Activated CD8-positive, alpha-beta memory T cell treated with anti-CD3 and anti-CD28 coated beads for 36 hours (primary cell): ENCODE data around the gene DMRTA1. TPM values are rescaled to one million over a fixed set of nuclear protein-coding genes. Genes with fewer than 3 reads are reported as not detected.
"Not testable (repeated sequence)": the region's sequence is repeated elsewhere in the genome, so short reads cannot be mapped to it uniquely, and the experiment has no call there.

Experiments used
- CTCF ChIA-PET: fragments of 350-600 bp; sonication (Branson Sonifier 250); formaldehyde crosslinking; loops from one replicate; lab custom pipeline; 2021; ENCODE audit warnings: antibody characterized with exemption; lab: Charles Lee
- POLR2A ChIA-PET: fragments of 350-600 bp; sonication (Branson Sonifier 250); formaldehyde crosslinking; loops from one replicate; lab custom pipeline; 2021; ENCODE audit warnings: antibody characterized with exemption; lab: Charles Lee
- total RNA-seq, 2 experiments: library from RNA; stranded (reverse); gene quantifications; one replicate each; pipeline ENCODE4 v1.2.3, GENCODE V29; 2021

DMRTA1 gene, protein sequence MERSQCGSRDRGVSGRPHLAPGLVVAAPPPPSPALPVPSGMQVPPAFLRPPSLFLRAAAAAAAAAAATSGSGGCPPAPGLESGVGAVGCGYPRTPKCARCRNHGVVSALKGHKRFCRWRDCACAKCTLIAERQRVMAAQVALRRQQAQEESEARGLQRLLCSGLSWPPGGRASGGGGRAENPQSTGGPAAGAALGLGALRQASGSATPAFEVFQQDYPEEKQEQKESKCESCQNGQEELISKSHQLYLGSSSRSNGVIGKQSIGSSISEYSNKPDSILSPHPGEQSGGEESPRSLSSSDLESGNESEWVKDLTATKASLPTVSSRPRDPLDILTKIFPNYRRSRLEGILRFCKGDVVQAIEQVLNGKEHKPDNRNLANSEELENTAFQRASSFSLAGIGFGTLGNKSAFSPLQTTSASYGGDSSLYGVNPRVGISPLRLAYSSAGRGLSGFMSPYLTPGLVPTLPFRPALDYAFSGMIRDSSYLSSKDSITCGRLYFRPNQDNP
- not detected for total RNA-seq

DNA sequence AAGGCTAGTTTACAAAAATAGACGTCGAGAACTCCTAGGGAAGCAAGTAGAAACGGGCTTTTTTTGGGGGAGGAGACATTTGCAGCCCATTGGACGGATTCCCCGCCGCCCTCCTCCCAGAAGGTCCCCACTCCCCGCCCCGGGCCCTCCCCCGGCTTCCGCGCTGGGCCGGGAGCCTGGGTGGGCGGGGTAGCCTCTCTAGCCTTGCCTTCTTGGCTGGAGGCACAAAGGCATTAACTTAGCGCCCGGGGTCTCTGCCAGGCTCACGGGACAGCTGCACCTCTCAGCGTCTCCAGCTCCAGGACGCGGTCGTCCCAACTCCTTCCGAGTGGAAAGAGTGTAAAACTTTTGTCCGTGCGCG lies at the start of gene DMRTA1:
DMRTA1 (plus strand) TSS at position 236 of the 361 bp plus-strand sequence. CDS start 242 bp downstream, outside the sequence.
- CTCF ChIA-PET = no interaction called here

DNA sequence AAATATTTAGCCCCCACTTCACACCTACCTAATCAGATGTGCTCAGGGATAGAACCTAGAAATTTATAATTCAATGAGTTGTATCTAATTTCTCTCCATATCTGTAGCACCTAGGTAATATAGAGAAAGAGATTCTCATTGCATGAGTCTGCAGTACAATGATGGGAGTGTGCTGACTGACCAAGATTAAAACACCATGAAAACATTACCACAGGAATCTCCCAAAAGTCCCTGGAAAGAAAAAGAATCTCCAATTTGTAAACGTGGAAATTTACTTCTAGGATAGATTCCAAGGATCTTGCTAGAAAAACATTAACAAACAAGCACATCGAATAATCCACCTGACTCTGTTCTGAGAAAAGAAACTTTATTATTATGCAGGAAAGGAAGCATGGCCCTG lies 45.0 kb upstream of the DMRTA1 start:
- CTCF ChIA-PET = no interaction called here
- POLR2A ChIA-PET = no interaction called here

More for the DNA sequence above, at the start of gene DMRTA1:
- POLR2A ChIA-PET = no interaction called here

- ChIA-PET CTCF (no interaction called here), POLR2A (no interaction called here)
These were observed 40.6 kb upstream of the DMRTA1 start for GRCh38 chr9:22405869-22406659.

DNA sequence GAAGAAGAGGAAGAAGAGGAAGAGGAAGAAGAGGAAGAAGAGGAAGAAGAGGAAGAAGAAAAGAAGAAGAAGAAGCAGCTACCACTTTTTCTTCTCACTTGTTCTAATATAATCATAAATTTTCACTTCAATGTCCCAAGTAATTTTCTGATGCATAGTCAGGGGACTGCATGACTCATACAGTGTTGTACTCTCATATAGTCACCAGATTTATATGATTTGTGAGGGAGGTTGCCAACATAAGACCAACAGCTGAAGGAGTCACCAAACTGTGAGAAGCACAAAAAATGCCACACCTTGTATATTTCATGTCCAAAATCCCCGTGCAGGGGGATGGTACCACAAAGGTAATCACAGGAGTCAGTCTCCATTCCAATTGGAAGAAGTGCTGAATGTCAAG lies 32.7 kb upstream of the DMRTA1 start:
- ChIA-PET CTCF (no interaction called here), POLR2A (no interaction called here)

GRCh38 chr9:22415941-22416691 lies 30.5 kb upstream of the DMRTA1 start:
- ChIA-PET CTCF (no interaction called here), POLR2A (no interaction called here)

DNA sequence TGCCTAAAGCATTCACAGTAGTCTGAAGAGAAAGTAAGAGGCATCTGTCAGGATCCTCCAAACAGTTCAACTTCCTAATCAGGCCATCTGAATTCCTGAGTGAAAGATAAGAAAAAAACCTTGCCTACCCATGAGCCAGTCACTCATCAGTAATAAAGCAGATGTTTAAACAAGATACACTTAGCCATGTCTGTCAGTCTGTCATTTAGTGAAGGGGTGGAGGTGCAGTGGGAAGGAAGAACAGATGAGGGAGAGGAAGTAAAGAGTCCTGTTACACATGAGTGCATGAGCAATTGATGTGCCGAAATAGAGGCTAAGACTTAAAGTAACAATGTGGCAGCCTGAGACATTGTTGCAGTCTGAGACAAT lies 29.9 kb upstream of the DMRTA1 start:
- ChIA-PET POLR2A (no interaction called here), CTCF (no interaction called here)

DNA sequence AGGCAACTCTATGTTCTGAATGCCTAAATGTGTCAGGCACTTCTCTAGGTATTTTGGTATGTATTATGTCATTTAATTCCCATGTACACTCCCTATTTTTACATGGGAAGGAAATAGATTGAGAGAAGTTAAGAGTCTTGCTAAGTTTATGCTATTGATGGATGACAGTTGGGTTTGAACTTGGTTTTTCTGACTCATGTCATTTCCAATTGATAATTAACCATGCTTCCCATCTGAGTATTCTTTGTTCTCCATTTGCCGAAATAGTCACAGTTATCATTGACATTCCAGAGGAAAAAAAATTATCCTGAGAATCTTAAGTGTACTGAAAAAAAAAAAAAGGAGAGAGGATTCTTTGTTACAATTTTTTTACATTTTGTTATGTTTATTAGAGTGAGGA lies 23.1 kb upstream of the DMRTA1 start:
- ChIA-PET CTCF (no interaction called here), POLR2A (no interaction called here)

- ChIA-PET POLR2A (no interaction called here), CTCF (no interaction called here)
These were observed 22.0 kb upstream of the DMRTA1 start for GRCh38 chr9:22424616-22425015.

GRCh38 chr9:22425551-22425950 lies 21.1 kb upstream of the DMRTA1 start:
- ChIA-PET CTCF (no interaction called here), POLR2A (no interaction called here)

DNA sequence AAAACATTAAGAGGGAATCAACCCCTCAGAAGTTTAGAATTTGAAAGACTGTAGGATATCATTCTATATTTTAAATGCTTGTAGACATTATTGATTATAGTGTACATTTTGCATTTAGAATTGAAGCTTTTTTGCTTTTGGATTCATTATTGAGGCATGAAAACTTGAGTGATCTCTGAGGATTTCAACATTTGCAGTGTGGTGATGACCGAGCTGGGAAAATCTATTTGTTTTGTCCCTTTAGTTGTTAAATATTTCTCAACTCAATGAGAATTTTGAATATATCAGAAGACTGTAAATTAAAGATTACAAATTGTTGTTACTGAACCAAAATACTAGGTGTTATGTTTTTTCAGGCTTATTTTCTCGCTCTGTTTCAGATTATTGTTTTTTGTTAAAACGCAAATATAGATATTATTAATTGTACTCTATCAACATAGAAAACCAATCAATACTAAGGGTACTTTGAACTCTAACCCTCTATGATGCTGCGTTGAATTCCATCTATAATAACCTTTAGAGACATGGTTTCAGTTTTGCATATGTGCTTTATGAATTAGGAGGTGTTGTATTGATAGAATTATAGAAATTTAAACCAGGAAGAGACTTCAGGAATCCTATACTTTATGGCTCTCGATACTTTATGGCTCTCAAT lies 19.3 kb upstream of the DMRTA1 start:
- ChIA-PET POLR2A (no interaction called here), CTCF (no interaction called here)

DNA sequence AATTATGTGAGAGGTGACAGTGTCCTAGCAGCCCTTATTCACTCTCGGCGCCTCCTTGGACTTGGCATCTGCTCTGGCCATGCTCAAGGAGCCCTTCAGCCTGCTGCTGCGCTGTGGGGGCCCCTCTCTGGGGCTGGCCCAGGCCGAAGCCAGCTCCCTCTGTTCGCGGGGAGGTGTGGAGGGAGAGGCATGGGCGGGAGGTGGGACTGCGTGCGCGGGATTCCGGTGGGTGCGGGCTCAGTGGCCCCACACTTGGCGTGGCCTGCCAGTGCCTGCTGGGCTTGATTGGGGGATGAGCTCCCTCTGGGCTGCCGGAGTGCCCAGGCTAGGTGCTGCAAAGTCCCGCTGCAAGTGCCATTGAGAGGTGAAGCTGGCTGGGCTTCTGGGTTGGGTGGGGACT lies 12.9 kb upstream of the DMRTA1 start:
- POLR2A ChIA-PET = no interaction called here

DNA sequence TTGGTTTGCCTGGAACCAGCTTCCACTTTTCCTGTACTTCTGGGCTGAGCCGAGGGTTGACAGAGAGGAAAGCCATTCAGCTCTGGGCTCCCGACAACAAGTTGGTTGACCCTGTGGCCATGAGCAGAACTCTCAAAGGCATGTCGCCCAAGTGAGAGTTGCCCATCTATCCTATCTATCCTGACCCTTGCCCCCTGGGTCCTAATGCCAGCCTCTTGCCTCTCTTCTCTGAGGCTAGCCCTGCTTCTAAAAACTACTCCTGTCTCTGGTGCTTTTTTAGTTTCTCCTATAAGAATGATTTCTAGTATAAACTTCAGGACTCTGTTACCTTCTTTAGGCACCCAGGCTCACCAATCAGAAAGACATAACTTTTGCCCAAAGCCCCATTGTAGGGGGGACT lies 11.4 kb upstream of the DMRTA1 start:
- POLR2A ChIA-PET, CTCF ChIA-PET: not testable (repeated sequence)

More for the DNA sequence above, 12.9 kb upstream of the DMRTA1 start:
- CTCF ChIA-PET = no interaction called here

DNA sequence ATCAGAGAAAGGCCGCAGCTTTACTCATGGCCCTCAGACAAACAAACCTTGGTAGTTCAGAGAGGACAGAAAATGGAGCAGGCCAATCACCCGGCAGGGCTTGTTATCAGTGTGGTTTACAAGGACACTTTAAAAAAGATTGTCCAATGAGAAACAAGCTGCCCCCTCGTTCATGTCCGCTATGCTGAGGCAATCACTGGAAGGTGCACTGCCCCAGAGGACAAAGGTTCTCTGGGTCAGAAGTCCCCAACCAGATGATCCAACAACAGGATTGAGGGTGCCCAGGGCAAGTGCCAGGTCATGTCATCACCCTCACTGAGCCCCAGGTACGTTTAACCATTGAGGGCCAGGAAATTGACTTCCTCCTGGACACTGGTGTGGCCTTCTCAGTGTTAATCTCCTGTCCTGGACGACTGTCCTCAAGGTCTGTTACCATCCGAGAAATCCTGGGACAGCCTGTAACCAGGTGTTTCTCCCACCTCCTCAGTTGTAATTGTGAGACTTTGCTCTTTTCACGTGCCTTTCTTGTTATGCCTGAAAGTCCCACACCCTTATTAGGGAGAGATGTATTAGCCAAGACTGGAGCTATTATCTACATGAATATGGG lies 9.1 kb upstream of the DMRTA1 start:
- POLR2A ChIA-PET = not testable (repeated sequence)

DNA sequence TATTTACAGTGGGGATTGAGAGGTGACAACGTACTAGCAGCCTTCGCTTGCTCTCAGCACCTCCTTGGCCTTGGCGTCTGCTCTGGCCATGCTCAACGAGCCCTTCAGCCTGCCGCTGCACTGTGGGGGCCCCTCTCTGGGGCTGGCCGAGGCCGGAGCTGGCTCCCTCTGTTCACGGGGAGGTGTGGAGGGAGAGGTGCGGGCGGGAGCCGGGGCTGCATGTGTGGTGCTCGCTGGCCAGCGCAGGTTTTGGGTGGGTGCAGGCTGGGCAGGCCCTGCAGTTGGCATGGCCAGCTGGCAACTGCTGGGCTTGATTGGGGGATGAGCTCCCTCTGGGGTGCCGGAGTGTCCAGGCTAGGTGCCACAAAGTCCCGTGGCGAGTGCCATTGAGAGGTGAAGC lies 5.8 kb upstream of the DMRTA1 start:
- CTCF ChIA-PET = no interaction called here

More for the DNA sequence above, 9.1 kb upstream of the DMRTA1 start:
- CTCF ChIA-PET = not testable (repeated sequence)

GRCh38 chr9:22446950-22447617 lies 460 bp downstream of the DMRTA1 start:
- POLR2A ChIA-PET = no interaction called here
- CTCF ChIA-PET = no interaction called here

More for the DNA sequence above, 5.8 kb upstream of the DMRTA1 start:
- POLR2A ChIA-PET = no interaction called here

- CTCF ChIA-PET = no interaction called here
- POLR2A ChIA-PET = no interaction called here
These were observed 1.1 kb downstream of the DMRTA1 start for GRCh38 chr9:22447618-22448305.

GRCh38 chr9:22449719-22450118 lies 3.1 kb downstream of the DMRTA1 start:
- POLR2A ChIA-PET = no interaction called here
- CTCF ChIA-PET = no interaction called here
